NCI-H2029 (cell line): Measurements from ENCODE around the gene TRPM1.

Source experiments
- DNase-seq: peaks from one replicate; lab custom pipeline; 2025; lab: John Stamatoyannopoulos, UW

The TRPM1 gene

GRCh38 chr15:30978328-30978727 is 123.2 kb downstream of the TRPM1 start:
- DNase-seq = no peak

GRCh38 chr15:30974112-30974511 is 127.4 kb downstream of the TRPM1 start:
- no peak for DNase-seq

- no peak for DNase-seq
These were observed 128.1 kb downstream of the TRPM1 start for GRCh38 chr15:30973379-30973778.

- DNase-seq = no peak
These were observed 131.8 kb downstream of the TRPM1 start for GRCh38 chr15:30969724-30970123.

GRCh38 chr15:30963681-30964080 is 137.8 kb downstream of the TRPM1 start:
- DNase-seq = no peak

- no peak for DNase-seq
These were observed 138.9 kb downstream of the TRPM1 start for GRCh38 chr15:30962659-30963058.

- no peak for DNase-seq
These were observed 139.4 kb downstream of the TRPM1 start for GRCh38 chr15:30962079-30962478.

GRCh38 chr15:30958219-30958618 is 143.3 kb downstream of the TRPM1 start:
- no peak for DNase-seq

- DNase-seq = no peak
These were observed 145.1 kb downstream of the TRPM1 start for GRCh38 chr15:30956216-30957124.

- no peak for DNase-seq
These were observed 146.9 kb downstream of the TRPM1 start for GRCh38 chr15:30954674-30955073.

- no peak for DNase-seq
These were observed 147.7 kb downstream of the TRPM1 start for GRCh38 chr15:30953731-30954378.

- DNase-seq = no peak
These were observed 148.3 kb downstream of the TRPM1 start for GRCh38 chr15:30953183-30953582.
